CD4-positive, alpha-beta T cell treated with Interleukin-17A for 1 hour (primary cell): ENCODE data around the gene MEGF6.

Experiments used
- DNase-seq: peaks from one replicate; pipeline ENCODE4 v3.0.0-alpha.2; 2020

MEGF6 gene

GRCh38 chr1:3568815-3569435 lies 42.4 kb downstream of the MEGF6 start:
- no peak for DNase-seq

DNA sequence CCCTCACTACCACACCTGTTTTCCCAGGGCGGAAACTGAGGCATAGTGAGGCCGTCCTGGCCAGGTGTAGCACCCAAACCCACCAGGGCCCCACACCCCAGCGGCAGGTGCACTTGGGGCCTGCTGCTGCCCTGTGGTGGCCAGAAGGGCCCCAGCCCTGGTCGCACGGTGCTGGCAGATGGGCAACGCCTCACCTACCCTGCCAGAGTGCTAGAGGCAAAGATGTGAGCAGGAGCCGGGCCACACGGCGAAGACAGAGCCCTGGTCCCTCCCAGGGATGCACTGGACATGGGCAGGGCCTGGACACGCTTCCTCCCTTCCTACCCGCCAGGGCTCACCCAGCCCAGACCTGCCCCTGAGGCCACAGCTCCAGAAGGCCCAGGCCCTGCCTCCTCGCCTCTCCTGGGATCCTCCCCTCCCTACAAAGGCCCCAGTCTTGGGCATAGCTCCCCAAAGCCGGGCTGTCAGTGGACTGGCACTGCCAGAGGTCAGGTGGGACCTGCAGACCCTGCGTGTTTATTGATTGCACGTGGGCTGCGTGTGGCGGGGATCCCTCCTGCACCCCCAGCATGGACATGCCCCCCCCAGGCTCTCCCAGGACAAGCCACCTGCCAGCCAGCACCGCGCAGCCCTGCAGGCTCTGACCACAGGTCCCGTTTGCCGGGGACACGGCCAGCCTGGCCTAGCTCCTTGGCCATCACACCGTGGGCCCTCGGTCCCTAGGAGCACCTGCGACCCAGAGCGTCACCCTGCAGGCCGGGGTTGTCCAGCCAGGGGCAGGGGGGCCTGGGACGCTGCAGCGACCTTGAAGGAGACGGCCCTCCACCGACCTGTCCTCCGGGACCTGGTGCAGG lies 44.1 kb downstream of the MEGF6 start:
- DNase-seq: no peak

GRCh38 chr1:3566003-3566885 lies 45.1 kb downstream of the MEGF6 start:
- DNase-seq: no peak

GRCh38 chr1:3564921-3565831 lies 46.1 kb downstream of the MEGF6 start:
- DNase-seq: peak; percentile 33

DNA sequence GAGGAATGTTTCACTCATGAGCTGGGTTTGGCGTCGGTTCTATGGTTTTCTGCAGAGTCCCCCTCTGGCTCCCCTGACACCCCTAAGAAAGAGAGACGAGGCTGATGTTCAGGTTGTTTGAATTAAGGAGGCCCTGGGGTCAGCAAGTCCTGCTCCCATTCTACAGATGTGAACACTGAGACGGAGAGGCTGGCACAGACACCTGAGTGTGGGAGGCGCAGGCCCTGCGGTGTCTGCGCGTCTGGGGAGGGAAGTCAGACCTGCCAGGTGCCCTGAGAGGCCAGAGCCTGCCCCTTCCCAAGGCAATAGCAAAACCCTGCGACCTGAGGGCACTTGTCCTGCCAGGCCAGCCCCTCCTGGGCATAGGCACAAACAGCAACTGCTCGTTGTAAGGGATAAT lies 47.7 kb downstream of the MEGF6 start:
- no peak for DNase-seq

DNA sequence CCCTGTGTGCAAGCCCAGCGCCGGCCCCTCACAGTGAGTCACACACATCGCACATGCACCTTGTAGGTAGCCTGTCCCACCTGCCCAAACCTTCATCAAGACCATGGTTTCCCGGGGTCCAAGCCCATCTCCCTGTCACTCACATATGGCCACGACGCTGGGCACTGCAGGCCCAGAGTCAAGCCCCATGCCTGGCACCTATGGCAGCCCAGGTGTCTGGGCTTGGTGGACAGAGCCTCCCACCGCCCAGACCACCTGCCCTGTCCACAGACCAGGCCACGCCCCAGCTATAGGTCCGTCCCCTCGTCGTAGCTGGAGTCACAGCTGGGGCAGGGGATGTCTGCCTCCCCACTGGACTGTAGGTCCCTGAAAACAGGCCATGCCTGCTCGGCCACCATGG lies 48.2 kb downstream of the MEGF6 start:
- no peak for DNase-seq

- DNase-seq: no peak
Measured at GRCh38 chr1:3562712-3563111, 48.6 kb downstream of the MEGF6 start.

GRCh38 chr1:3561702-3562101 lies 49.6 kb downstream of the MEGF6 start:
- no peak for DNase-seq

DNA sequence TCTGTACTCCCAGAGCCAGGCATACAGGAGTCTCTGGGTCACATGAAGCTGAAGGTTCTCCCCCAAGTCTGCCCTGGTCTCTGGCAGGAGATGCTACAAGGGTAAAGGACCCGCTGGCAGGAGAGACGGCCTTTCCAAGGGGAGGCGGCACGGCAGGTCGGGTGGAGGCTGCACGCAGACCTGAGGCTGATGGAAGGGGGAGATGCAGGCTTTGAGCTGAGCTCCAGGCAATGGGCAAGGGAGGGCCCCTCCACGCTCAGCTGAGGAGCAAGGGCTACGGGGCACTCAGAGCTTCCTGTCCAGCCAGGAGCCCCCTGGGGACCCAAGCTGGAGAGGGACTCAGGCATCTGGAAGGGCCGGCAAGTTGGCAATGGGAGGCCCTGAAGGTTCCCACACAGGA lies 50.3 kb downstream of the MEGF6 start:
- no peak for DNase-seq

- DNase-seq: no peak
Measured at GRCh38 chr1:3560251-3560871, 50.9 kb downstream of the MEGF6 start.

DNA sequence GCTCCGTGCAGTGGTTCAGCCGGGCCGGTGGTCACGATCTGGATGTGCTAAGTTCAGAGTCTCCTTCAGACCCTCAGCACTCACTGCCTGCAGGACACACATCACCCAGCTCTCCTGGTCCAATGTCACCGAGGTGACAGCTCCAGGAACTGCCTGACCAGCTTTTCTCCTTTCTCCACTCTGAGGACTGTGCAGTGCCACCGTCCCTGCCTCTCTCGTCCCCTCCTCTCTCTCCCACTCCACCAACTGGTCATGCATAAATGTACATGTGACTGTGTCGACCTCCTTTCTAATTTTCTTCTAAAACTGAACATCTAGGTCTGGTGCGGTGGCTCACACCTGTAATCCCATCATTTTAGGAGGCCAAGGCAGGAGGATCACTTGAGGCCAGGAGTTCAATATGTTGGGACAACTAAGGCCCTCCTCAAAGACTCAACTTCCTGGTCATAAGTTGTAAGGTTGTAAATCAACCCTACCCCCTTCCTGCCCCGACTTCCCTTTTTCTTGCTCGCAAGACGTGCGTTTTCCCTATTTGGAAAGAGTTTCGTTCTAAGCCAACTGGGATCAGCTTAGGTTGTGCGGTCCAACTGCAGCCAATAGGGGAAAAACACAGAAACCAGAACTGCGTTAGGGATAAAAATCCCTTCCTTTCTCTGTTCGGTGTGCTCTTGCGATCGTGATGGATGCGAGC lies 53.1 kb downstream of the MEGF6 start:
- DNase-seq: no peak

DNA sequence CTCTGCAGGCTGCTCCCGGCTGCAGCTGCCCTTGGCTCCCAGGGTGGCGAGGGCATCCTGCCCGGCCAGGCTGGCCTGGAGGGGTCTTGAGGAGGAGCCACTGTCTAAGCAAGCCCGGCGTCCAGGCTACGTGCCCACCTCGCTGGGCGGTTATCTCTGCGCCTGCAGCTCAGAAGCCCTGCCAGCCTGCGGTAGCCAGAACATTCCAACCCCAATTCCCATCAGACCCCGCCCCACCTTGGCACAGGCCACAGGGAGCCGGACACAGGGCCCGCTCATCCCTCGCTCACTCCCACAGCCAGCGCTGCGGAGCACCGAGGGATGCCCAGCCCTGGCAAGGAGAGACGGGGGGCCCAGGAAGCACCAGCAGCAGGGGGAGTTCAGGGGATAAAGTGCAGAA lies 53.9 kb downstream of the MEGF6 start:
- no peak for DNase-seq

GRCh38 chr1:3556336-3556735 lies 55.0 kb downstream of the MEGF6 start:
- DNase-seq: no peak

DNA sequence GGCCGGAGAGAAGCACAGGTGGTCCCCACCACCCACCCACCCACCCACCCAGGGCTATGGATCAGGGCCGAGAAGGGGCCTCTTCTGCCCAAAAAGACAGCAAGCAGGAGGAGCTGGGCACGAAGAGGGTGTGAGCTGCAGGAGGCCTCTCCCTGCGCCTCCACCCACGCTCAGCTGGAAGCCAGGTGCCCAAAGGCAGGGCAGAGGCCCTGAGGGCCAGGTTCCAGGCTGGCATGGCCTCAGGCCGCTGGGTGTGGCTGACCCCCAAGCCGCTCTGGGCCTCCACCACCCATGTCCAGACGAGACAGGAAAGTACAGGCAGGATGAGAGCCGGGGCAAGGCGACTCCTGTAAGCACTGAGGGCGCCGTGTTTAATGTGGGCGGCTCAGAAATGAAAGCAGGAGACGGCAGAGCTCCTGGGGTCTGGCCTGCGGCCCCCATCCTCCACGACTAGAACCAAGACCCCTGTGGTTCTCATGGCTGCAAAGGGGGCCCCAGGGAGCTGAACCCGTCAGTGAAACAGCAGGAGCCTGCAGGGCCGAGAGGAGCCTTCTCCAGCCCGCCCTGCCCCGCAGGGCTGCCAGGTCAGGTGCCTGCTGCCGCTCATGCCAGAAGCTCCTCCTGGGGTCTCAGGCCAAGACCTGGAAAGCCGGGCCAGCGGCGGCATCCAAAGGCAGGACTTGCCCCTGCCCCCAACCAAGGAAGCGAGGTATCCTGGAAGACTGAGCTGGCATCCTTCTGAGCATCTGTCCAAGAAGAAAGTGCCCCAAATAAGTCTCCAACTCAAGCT lies 56.0 kb downstream of the MEGF6 start:
- no peak for DNase-seq

GRCh38 chr1:3553940-3554223 lies 57.4 kb downstream of the MEGF6 start:
- DNase-seq: no peak

- DNase-seq: no peak
Measured at GRCh38 chr1:3553166-3553939, 58.0 kb downstream of the MEGF6 start.

DNA sequence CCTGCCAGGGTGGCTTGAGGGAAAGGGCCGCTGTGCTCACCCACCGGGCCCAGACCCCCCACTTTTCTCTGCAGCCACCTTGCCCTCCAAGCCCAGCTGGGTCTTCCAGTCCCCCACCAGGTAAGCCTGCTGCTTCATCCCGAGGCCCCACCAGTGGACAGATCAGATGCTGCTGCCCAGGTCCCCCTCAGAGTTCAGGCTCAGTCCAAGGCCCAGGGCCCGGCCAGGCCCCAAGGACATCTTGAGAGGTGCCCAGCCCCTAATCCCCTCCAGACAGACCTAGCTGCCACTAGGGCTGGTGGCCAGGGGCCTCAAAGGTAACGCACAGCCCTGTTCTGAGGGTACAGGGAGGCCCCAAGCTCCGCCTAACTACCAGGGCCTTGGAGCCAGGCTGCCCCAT lies 58.6 kb downstream of the MEGF6 start:
- no peak for DNase-seq

GRCh38 chr1:3552176-3552575 lies 59.1 kb downstream of the MEGF6 start:
- no peak for DNase-seq

GRCh38 chr1:3551711-3552110 lies 59.6 kb downstream of the MEGF6 start:
- DNase-seq: no peak

GRCh38 chr1:3551290-3551678 lies 60.0 kb downstream of the MEGF6 start:
- DNase-seq: no peak
